Activated CD4-positive, alpha-beta T cell treated with anti-CD3 and anti-CD28 coated beads, Interleukin-2, amount 10 ng/mL, durations not matched to agents 7 days and 5 days (primary cell): ENCODE measurements around the gene TDRD9. TPM values are rescaled to one million over a fixed set of nuclear protein-coding genes. Genes with fewer than 3 reads are reported as not detected.
"Not testable (repeated sequence)": the region's sequence is repeated elsewhere in the genome, so short reads cannot be mapped to it uniquely, and the experiment has no call there.

Experiments used
- CTCF ChIA-PET: fragments of 350-600 bp; sonication (Branson Sonifier 250); formaldehyde crosslinking; loops from one replicate; lab custom pipeline; 2021; ENCODE audit warnings: antibody characterized with exemption; lab: Charles Lee
- POLR2A ChIA-PET: fragments of 350-600 bp; sonication (Branson Sonifier 250); formaldehyde crosslinking; loops from one replicate; lab custom pipeline; 2021; ENCODE audit warnings: antibody characterized with exemption; lab: Charles Lee
- DNase-seq: peaks from one replicate; pipeline ENCODE4 v3.0.0-alpha.2; 2020
- H3K27ac Mint-ChIP-seq: one replicate; pipeline ENCODE4 v1.8.0; 2021; ENCODE audit warnings: mild to moderate bottlenecking, moderate library complexity, mixed read lengths
- H3K27me3 Mint-ChIP-seq: one replicate; pipeline ENCODE4 v1.8.0; 2021; ENCODE audit warnings: mixed read lengths
- H3K36me3 Mint-ChIP-seq: one replicate; pipeline ENCODE4 v1.8.0; 2021; ENCODE audit warnings: low read depth, mixed read lengths
- H3K4me1 Mint-ChIP-seq: one replicate; pipeline ENCODE4 v1.8.0; 2021; ENCODE audit warnings: mixed read lengths
- H3K4me3 Mint-ChIP-seq: one replicate; pipeline ENCODE4 v1.8.0; 2021; ENCODE audit warnings: mild to moderate bottlenecking, moderate library complexity, mixed read lengths
- H3K9me3 Mint-ChIP-seq: one replicate; pipeline ENCODE4 v1.8.0; 2021; ENCODE audit warnings: mixed read lengths
- total RNA-seq, 2 experiments: library from RNA; stranded (reverse); gene quantifications; one replicate each; pipeline ENCODE4 v1.2.3, GENCODE V29; 2021

The TDRD9 gene
- total RNA-seq, 2 experiments from 2014 or later, result 0.60 to 0.62 TPM

DNA sequence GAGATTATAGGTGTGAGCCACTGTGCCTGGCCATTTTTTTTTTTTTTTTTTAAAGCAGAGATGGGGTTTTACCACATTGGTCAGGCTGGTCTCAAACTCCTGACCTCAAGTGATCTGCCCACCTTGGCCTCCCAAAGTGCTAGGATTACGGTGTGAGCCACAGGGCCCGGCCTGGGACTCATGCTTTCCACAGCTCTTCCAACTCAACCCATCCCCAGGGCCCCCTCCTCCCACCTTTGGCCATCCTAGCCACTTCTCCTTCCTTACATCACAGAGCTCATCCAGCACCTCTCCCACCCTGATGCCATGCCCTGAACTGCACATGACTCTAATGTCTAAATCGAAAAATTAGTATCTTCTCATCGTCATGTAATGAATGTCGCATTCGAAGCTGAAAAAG, 12.6 kb upstream of the TDRD9 start:
- Mint-ChIP-seq H3K27me3 (no peaks in the 10 kb centered on the region), H3K4me1 (peaks cover 9% of the 10 kb centered on the region), H3K4me3 (no peak overlapping the region), H3K9me3 (no peaks in the 10 kb centered on the region), H3K27ac (no peak overlapping the region), H3K36me3 (peaks cover 26% of the 10 kb centered on the region)
- no peak for DNase-seq
- ChIA-PET POLR2A (no interaction called here), CTCF (interaction anchor here (1.2 kb wide), 1 partner anchor 14 kb away, joined by 3 read pairs; no protein-coding TSS in a partner anchor)

DNA sequence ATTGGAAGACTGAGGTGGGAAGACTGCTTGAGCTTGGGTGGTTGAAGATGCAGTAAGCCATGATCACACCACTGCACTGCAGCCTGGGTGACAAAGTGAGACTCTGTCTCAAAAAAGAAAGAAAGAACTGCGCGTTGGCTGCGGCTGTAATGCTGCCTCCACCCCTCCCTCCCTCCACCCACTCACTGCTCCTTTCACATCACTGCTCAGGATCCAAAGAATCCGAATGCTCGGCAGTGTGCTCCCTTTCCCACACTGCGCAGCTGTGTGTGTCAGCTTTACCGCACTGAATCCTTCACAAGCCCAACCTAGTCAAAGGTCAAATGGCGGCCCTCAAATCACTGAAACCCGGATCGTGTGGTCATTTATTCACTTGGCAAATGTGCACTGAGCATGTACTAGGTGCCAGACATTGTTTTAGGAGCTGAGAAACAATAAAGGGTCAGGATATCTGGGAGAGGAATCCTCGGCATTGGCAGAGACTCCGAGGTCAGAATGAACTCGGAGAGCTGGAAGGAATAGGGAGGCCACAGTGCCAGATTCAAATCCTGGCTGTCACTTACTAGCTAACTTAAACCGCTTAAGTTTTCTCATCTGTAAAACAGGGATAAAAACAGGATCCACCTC, 11.5 kb upstream of the TDRD9 start:
- ChIA-PET CTCF (interaction anchor here (0.9 to 1.4 kb wide), 4 partner anchors 9 to 14 kb away, joined by 3 to 6 read pairs (median 4); no protein-coding TSS in a partner anchor), POLR2A (no interaction called here)
- Mint-ChIP-seq H3K4me3 (no peak overlapping the region), H3K36me3 (peaks cover 24% of the 10 kb centered on the region), H3K27me3 (no peaks in the 10 kb centered on the region), H3K9me3 (no peaks in the 10 kb centered on the region), H3K4me1 (peaks cover 13% of the 10 kb centered on the region), H3K27ac (no peak overlapping the region)
- no peak for DNase-seq

DNA sequence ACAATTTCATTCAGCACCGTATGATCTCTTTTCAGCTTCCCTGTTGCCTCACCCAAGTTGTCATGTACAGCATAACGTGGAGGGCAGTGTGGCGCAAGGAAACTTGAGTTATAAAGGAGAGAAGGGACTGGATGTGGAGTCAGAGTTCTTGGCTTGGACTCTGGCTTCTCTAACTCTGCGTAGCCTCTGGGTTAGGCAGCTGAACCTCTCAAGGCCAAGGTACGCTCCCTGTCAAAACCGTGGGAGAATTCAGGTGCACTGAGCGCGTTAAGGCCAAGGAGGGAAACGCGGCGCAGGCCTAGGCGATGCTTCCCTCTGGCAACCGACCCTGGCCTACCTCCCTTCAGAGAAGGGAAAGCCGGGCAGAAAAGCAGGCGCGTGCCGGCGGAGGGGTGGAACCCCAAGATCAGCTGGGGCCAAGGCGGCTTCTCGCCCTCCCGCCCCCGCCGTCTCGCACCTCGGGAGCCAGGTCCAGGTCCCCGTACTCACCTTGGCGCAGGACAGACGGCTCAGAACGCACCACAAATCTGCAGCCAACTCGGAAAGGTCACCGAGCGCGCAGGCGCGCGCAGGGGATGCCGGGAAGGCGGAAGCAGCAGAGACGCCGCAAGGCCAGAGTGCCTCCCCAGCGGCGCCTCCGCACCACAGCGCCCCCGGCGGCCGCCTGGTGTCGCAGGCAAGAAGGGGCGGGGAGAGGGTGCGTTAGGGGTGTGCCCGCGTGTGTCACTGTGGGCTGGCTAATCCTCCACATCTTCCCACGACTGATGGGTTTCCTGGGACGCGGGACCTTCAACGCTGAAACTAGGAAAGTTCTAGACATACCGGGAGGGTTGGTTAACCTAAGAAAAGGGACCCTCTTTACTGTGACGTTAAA, 7.0 kb upstream of the TDRD9 start:
- no peaks in the 10 kb centered on the region for H3K9me3 Mint-ChIP-seq
- H3K27me3 Mint-ChIP-seq, result peaks cover 8% of the 10 kb centered on the region
- peaks cover 3% of the 10 kb centered on the region for H3K36me3 Mint-ChIP-seq
- ChIA-PET POLR2A (no interaction called here), CTCF (interaction anchor here (0.6 to 2.7 kb wide), 11 partner anchors 10 to 623 kb away, joined by 3 to 22 read pairs (median 3); partner anchors contain the start of gene RD3L)
- H3K27ac Mint-ChIP-seq, result peak overlapping the region; percentile 86
- H3K4me3 Mint-ChIP-seq, result peak overlapping the region; percentile 92
- H3K4me1 Mint-ChIP-seq, result peaks cover 10% of the 10 kb centered on the region
- DNase-seq, result peak; percentile 94

DNA sequence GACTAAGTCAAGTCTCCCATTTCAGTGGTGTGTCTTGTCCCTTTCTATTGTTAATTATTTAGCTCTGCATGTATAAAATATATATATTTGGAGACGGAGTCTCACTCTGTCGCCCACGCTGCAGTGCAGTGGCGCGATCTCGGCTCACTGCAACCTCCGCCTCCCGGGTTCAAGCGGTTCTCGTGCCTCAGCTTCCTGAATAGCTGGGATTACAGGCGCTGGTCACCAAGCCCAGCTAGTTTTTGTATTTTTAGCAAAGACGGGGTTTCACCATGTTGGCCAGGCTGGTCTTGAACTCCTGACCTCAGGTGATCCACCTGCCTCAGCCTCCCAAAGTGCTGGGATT, 6.4 kb upstream of the TDRD9 start:
- CTCF ChIA-PET, result interaction anchor here (0.9 to 2.7 kb wide), 6 partner anchors 10 to 21 kb away, joined by 3 to 22 read pairs (median 4); partner anchors contain the start of gene RD3L
- Mint-ChIP-seq H3K4me3 (peak overlapping the region; percentile 92), H3K4me1 (peaks cover 10% of the 10 kb centered on the region), H3K27ac (peak overlapping the region; percentile 19)
- DNase-seq, H3K9me3 Mint-ChIP-seq, H3K36me3 Mint-ChIP-seq, H3K27me3 Mint-ChIP-seq, POLR2A ChIA-PET: not testable (repeated sequence)

DNA sequence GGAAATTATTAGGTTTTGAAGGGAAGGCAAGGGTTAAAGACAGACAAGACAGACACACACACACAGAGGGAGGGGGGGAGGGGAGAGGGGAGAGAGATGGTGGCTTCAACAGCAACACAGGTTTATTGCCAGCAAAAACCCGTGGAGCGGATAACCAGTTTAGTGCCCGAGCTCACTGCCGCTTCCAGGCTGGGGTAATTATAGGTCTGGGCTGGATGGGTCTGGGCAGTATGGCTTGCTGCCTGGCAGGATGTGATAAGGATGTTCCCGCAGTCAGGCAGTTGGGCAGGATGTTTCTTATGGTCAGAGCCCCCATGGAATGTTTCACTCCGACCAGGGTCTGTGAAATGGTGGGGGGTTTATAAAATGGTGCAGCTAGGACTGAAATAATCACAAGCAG, 4.4 kb upstream of the TDRD9 start:
- Mint-ChIP-seq H3K36me3 (no peaks in the 10 kb centered on the region), H3K27me3 (peaks cover 8% of the 10 kb centered on the region), H3K9me3 (no peaks in the 10 kb centered on the region), H3K4me1 (peaks cover 10% of the 10 kb centered on the region), H3K27ac (no peak overlapping the region), H3K4me3 (no peak overlapping the region)
- DNase-seq, result no peak
- ChIA-PET POLR2A (no interaction called here), CTCF (interaction anchor here (1.8 kb wide), 1 partner anchor 9 kb away, joined by 4 read pairs; no protein-coding TSS in a partner anchor)

DNA sequence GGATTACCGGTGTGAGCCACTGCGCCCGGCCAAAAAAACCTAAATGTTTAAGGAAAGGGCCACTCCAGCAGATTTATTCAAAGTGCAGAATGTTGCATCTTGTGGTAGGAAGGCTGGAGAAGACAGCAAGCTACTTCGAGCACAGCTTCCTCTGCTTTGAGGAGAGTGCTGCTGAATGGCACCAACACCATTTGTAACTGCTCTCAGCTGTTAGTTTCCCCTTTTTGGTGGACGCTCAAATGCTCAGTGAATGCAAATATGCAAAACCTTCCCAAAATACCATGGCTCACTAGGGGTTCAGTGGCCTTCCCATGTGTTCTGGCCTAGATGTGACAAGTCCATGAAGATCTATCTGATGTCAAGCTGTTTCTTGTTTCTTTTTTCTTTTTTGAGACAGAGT, 2.9 kb upstream of the TDRD9 start:
- ChIA-PET POLR2A (no interaction called here), CTCF (interaction anchor here (0.6 to 0.8 kb wide), 2 partner anchors 15 to 94 kb away, joined by 3 read pairs; no protein-coding TSS in a partner anchor)
- H3K36me3 Mint-ChIP-seq, result no peaks in the 10 kb centered on the region
- no peak for DNase-seq
- peaks cover 8% of the 10 kb centered on the region for H3K27me3 Mint-ChIP-seq
- no peaks in the 10 kb centered on the region for H3K9me3 Mint-ChIP-seq
- H3K4me1 Mint-ChIP-seq, result peaks cover 6% of the 10 kb centered on the region
- H3K4me3 Mint-ChIP-seq, result no peak overlapping the region
- H3K27ac Mint-ChIP-seq, result no peak overlapping the region

DNA sequence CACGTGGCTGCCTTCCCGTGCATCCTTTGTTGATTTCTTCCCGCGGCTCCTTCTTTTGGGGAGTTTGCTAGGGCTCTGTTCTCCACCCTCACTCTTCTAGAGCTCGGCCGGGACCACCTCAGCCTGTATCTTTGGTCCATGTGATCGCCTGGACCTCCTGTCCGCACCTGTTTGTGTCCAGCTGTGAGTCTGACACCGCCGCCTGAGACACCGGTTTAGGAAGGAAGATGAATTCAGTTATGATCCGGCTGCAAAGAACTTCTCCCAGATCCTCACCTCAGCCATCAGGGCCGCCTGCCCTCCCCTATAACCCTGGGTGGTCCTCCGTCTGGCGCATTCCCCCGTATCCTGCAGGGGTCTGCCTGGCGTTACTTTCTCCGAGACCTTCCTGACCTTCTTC, 690 bp upstream of the TDRD9 start:
- Mint-ChIP-seq H3K9me3 (no peaks in the 10 kb centered on the region), H3K36me3 (no peaks in the 10 kb centered on the region), H3K4me3 (no peak overlapping the region), H3K27me3 (peaks cover 8% of the 10 kb centered on the region), H3K4me1 (no peaks in the 10 kb centered on the region), H3K27ac (no peak overlapping the region)
- no peak for DNase-seq
- ChIA-PET POLR2A (no interaction called here), CTCF (no interaction called here)

DNA sequence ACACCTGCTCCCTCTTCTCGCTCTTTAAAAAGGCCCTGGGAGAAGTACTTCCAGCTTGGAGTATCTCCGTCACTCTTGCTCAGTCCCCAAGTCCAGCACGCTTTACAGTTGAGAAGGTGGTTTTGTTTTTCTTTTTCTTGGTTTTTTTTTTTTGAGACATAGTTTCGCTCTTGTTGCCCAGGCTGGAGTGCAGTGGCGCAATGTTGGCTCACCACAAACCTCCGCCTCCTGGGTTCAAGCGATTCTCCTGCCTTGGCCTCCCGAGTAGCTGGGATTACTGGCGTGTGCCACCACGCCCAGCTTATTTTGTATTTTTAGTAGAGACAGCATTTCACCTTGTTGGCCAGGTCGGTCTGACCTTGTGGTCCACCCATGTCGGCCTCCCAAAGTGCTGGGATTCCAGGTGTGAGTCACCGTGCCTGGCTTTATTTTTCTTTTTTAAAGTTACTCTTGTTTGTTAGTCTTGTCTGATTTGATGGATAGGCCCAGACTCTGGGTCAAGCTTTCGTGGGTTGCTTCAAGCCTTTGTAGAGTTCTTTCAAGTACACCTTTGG, 1.9 kb downstream of the TDRD9 start:
- H3K27me3 Mint-ChIP-seq, result peaks cover 2% of the 10 kb centered on the region
- H3K4me1 Mint-ChIP-seq, result peaks cover 6% of the 10 kb centered on the region
- ChIA-PET CTCF (interaction anchor here (0.6 to 1.0 kb wide), 4 partner anchors 13 to 229 kb away, joined by 3 to 5 read pairs (median 3); no protein-coding TSS in a partner anchor), POLR2A (no interaction called here)
- no peak for DNase-seq
- no peaks in the 10 kb centered on the region for H3K9me3 Mint-ChIP-seq
- no peak overlapping the region for H3K4me3 Mint-ChIP-seq
- H3K27ac Mint-ChIP-seq, result no peak overlapping the region
- H3K36me3 Mint-ChIP-seq, result no peaks in the 10 kb centered on the region

DNA sequence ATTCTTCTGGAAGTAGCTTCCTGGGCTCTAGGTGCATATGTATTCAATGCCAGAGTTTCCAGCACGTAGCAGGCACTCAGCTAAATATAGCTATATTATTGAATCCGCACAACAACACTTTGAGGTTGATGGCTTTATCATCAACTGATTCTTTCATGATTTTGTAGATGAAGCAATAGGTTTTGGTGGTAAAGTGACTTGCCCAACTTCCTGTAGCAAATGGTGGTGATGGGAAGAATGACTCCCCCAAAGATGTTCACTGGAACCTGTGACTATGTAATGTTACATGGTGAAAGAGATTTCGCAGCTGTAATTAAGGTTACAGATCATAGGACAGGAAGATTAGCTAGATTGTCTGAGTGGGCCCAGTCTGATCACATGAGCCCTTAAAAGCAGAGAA, 3.2 kb downstream of the TDRD9 start:
- DNase-seq, result no peak
- H3K27ac Mint-ChIP-seq, result no peak overlapping the region
- peaks cover 6% of the 10 kb centered on the region for H3K4me1 Mint-ChIP-seq
- no peaks in the 10 kb centered on the region for H3K9me3 Mint-ChIP-seq
- H3K4me3 Mint-ChIP-seq, result no peak overlapping the region
- POLR2A ChIA-PET, result interaction anchor here (0.6 kb wide), 1 partner anchor 53 kb away, joined by 3 read pairs; no protein-coding TSS in a partner anchor
- CTCF ChIA-PET, result interaction anchor here (0.7 to 1.2 kb wide), 4 partner anchors 10 to 15 kb away, joined by 3 to 4 read pairs (median 4); partner anchors contain the start of gene RD3L
- no peaks in the 10 kb centered on the region for H3K36me3 Mint-ChIP-seq
- H3K27me3 Mint-ChIP-seq, result peaks cover 2% of the 10 kb centered on the region

DNA sequence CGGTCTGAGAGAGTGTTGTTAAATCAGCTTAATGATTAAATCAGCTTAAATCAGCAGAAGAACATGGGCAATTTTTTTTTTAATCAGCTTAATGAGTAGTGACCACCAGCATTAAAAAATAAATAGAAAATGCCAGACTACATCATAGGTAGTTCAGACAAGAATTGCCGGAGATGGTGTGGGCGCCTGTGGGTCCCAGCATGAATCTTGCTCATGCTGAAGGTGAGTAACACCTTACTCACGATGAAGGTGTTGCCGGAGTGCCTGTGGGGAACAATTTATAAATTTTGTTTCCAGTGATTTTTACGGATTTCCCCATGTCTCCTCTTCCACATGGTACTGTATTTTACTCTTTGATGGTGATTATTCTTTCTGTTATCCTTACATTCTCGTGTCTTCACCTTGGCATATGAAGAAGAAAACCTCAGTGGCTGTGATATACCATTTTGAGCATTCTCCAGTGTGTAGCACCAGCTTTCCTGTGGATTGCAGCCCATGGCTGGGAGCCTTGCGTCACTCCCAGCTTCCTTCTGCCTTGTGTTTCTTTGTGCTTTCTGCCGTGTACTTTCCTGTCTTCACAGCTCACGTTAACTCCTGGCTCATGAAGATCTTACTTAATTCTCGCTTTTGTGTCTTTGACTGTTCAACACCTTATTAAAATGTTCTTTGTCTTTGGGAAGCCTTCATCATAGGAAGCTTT, 4.7 kb downstream of the TDRD9 start:
- H3K4me3 Mint-ChIP-seq, result no peak overlapping the region
- H3K36me3 Mint-ChIP-seq, result no peaks in the 10 kb centered on the region
- ChIA-PET CTCF (interaction anchor here (1.2 to 1.3 kb wide), 2 partner anchors 9 to 10 kb away, joined by 4 read pairs; partner anchors contain the start of gene RD3L), POLR2A (no interaction called here)
- H3K4me1 Mint-ChIP-seq, result peaks cover 6% of the 10 kb centered on the region
- H3K27me3 Mint-ChIP-seq, result peaks cover 5% of the 10 kb centered on the region
- DNase-seq, result no peak
- H3K9me3 Mint-ChIP-seq, result no peaks in the 10 kb centered on the region
- H3K27ac Mint-ChIP-seq, result no peak overlapping the region

DNA sequence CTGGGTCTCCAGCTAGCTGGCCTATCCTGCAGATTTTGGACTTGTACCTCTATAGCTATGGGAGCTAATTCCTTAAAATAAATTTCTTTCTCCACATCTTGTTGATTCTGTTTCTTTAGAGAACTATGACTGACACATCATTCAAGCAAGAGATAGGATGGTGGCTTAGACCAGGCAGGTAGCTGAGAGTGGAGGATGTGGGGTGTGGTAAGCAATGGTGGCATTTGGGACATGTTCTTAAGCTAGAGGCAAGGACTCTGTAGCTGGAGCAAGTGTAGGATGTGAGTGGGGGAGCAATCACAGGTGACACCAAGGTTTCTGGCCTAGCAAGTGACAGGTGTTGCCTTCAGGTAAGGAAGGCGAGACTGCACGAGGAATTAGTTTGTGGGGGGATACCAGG, 6.8 kb downstream of the TDRD9 start:
- POLR2A ChIA-PET, result no interaction called here
- no peak for DNase-seq
- no peaks in the 10 kb centered on the region for H3K9me3 Mint-ChIP-seq
- H3K4me3 Mint-ChIP-seq, result no peak overlapping the region
- no peaks in the 10 kb centered on the region for H3K36me3 Mint-ChIP-seq
- H3K27me3 Mint-ChIP-seq, result peaks cover 9% of the 10 kb centered on the region
- H3K27ac Mint-ChIP-seq, result no peak overlapping the region
- H3K4me1 Mint-ChIP-seq, result peaks cover 6% of the 10 kb centered on the region
- CTCF ChIA-PET, result interaction anchor here (0.5 to 1.2 kb wide), 2 partner anchors 42 to 110 kb away, joined by 3 read pairs; no protein-coding TSS in a partner anchor

DNA sequence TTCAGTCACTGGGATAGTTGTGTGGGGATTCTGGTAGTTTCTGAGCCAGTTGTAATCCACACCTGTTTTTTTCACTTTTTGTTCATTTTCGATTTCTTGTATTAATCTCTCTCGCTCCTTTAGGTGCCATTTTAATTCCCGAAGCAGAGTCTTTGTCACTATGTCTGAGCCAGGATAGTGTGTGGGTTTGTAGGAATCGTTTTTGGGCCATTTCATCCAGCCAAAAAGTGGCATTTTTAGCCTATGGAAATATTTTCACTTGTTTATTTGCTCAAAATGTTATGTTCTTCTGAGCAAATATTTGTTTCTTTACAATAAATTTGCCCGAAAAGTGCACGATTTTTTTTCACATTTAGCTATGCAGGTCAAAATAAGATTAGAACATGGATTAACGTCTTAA, 13.2 kb downstream of the TDRD9 start:
- Mint-ChIP-seq H3K36me3 (no peaks in the 10 kb centered on the region), H3K27me3 (peaks cover 32% of the 10 kb centered on the region), H3K4me1 (no peaks in the 10 kb centered on the region), H3K27ac (no peak overlapping the region), H3K4me3 (no peak overlapping the region), H3K9me3 (no peaks in the 10 kb centered on the region)
- no peak for DNase-seq
- CTCF ChIA-PET, result interaction anchor here (1.2 kb wide), 2 partner anchors 9 to 20 kb away, joined by 4 to 7 read pairs; a partner anchor contains a TSS
- POLR2A ChIA-PET, result no interaction called here
